K562 (cell line): ENCODE measurements around the gene AGK. TPM values are rescaled to one million over a fixed set of nuclear protein-coding genes. Genes with fewer than 3 reads are reported as not detected.

Source experiments
- ATAC-seq: fragments of 200-7000 bp; cut with Tn5 transposase; 3 replicates; pipeline ENCODE4 v1.9.1; 2020; ENCODE audit warnings: moderate library complexity
- BruUV-seq: library from RNA; stranded (reverse); fragments of 400-500 nt; replicated peaks from 2 replicates; lab custom pipeline; 2021; lab: Mats Ljungman, UMichigan
- CTCF ChIA-PET: fragments of 300-600 bp; formaldehyde crosslinking; extraction: SDS; loops from one replicate; lab custom pipeline; 2021; ENCODE audit warnings: low intra/inter-chr PET ratio; lab: Yijun Ruan, JAX
- POLR2A ChIA-PET: fragments of 300-600, 350-650 bp; sonication (Branson Sonifier 250); formaldehyde crosslinking; extraction: SDS; loops from one replicate; lab custom pipeline; 2021; ENCODE audit warnings: antibody characterized with exemption, inconsistent platforms; lab: Yijun Ruan, JAX
- DNase-seq, 4 experiments: peaks; one replicate each; pipeline versions ENCODE4 v3.0.0 to v3.0.0-alpha.2; 2011 to 2018; ENCODE audit warnings: low spot score in 3 of 4, mixed read lengths in 3 of 4; ENCODE audit errors: extremely low read depth in 1 of 4
- FAIRE-seq: peaks from 2 replicates; lab custom pipeline; 2011; peaks lifted over from hg19 to GRCh38; lab: Jason Lieb, UNC
- H2AFZ ChIP-seq: 2 replicates; pipeline ENCODE4 v1.6.0; 2011; ENCODE audit warnings: low read depth, low read length, control low read depth, inconsistent platforms
- H3K27ac ChIP-seq: fragments of 200-600 bp; 3 replicates; pipeline ENCODE4 v1.8.0; 2011; ENCODE audit warnings: low read depth, mild to moderate bottlenecking, control low read depth, inconsistent platforms, low read length, moderate library complexity, mixed read lengths; ENCODE audit errors: extremely low read depth
- H3K27me3 ChIP-seq, 2 experiments: fragments of 300-600 bp in 1 of 2; 2 replicates in 1 of 2; 3 replicates in 1 of 2; pipeline versions ENCODE4 v1.6.0 to v1.8.0; 2011; ENCODE audit warnings: inconsistent platforms in 2 of 2, low read length in 2 of 2, mild to moderate bottlenecking in 1 of 2, mixed read lengths in 1 of 2, moderate library complexity in 1 of 2; ENCODE audit not compliant: control insufficient read depth in 2 of 2, insufficient read depth in 2 of 2
- H3K36me3 ChIP-seq: fragments of 300-600 bp; 3 replicates; pipeline ENCODE4 v1.8.0; 2011; ENCODE audit warnings: mild to moderate bottlenecking, low read length, inconsistent platforms; ENCODE audit not compliant: control insufficient read depth, insufficient read depth
- H3K4me1 ChIP-seq, 2 experiments: fragments of 200-600 bp in 1 of 2; replicated peaks in 1 of 2; 2 replicates in 1 of 2; 3 replicates in 1 of 2; pipeline versions ENCODE4 v1.5.1 to v1.8.0; 2011; ENCODE audit warnings: inconsistent platforms in 2 of 2, low read length in 2 of 2, mild to moderate bottlenecking in 1 of 2, mixed read lengths in 1 of 2, moderate library complexity in 1 of 2; ENCODE audit not compliant: control insufficient read depth in 2 of 2, insufficient read depth in 2 of 2
- H3K4me2 ChIP-seq: 2 replicates; pipeline ENCODE4 v1.6.1; 2011; ENCODE audit warnings: low read length, control low read depth, inconsistent platforms, mixed read lengths; ENCODE audit not compliant: insufficient read depth
- H3K4me3 ChIP-seq: fragments of 200-600 bp; sonication (generic), shearing (Covaris generic); 2 replicates; pipeline ENCODE4 v1.5.1; 2016; ENCODE audit warnings: control low read depth, inconsistent platforms
- H3K79me2 ChIP-seq: fragments of 200-600 bp; 3 replicates; pipeline ENCODE4 v1.8.0; 2011; ENCODE audit warnings: low read length, inconsistent platforms; ENCODE audit not compliant: control insufficient read depth, insufficient read depth
- H3K9ac ChIP-seq, 2 experiments: 2 replicates each; pipeline versions ENCODE4 v1.6.0 to v1.6.1; 2011; ENCODE audit warnings: low read depth in 2 of 2, low read length in 2 of 2, control low read depth in 1 of 2, inconsistent platforms in 1 of 2, mild to moderate bottlenecking in 1 of 2, mixed read lengths in 1 of 2; ENCODE audit not compliant: insufficient read depth in 1 of 2
- H3K9me1 ChIP-seq: one replicate; pipeline ENCODE4 v1.6.0; 2011; ENCODE audit warnings: inconsistent platforms, mild to moderate bottlenecking, low read length, moderate library complexity; ENCODE audit not compliant: control insufficient read depth, insufficient read depth
- H3K9me3 ChIP-seq: replicated peaks from 2 replicates; pipeline ENCODE4 v1.5.1; 2011; ENCODE audit warnings: low read depth, low read length, inconsistent platforms; ENCODE audit not compliant: control insufficient read depth, insufficient read depth
- H4K20me1 ChIP-seq: replicated peaks from 2 replicates; pipeline ENCODE4 v1.6.1; 2011; ENCODE audit warnings: low read length, inconsistent platforms, mixed read lengths; ENCODE audit not compliant: control insufficient read depth, insufficient read depth
- RFX7 ChIP-seq: fragments of 250-450 bp; sonication (Bioruptor Pico); IDR thresholded peaks from 2 replicates; pipeline ENCODE4 v1.5.1; 2021; ENCODE audit warnings: mild to moderate bottlenecking
- SLC30A9 ChIP-seq: fragments of 250-450 bp; sonication (Bioruptor Pico); IDR thresholded peaks from 2 replicates; pipeline ENCODE4 v1.8.0; 2022; ENCODE audit warnings: mild to moderate bottlenecking, moderate library complexity
- TRIM24 ChIP-seq, 2 experiments: fragments of 450-650 bp; IDR thresholded peaks; 2 replicates each; pipeline ENCODE4 v1.6.1; 2016
- ZNF23 ChIP-seq: fragments of 250-450 bp; sonication (Bioruptor Pico); IDR thresholded peaks from 2 replicates; pipeline ENCODE4 v1.4.0; 2020; ENCODE audit warnings: mild to moderate bottlenecking
- ZNF274 ChIP-seq: IDR thresholded peaks from 2 replicates; pipeline ENCODE4 v1.6.1; 2011; ENCODE audit warnings: low read depth, mild to moderate bottlenecking, low read length, moderate library complexity, borderline replicate concordance
- ZNF316 ChIP-seq: fragments of 450-650 bp; IDR thresholded peaks from 2 replicates; pipeline ENCODE4 v1.6.1; 2016
- WGBS: fragments of 100-300 bp; shearing (Covaris generic); methylation state at CpG from one replicate; pipeline ENCODE4 v1.1.6; 2016; ENCODE audit warnings: low coverage, mixed read lengths; ENCODE audit not compliant: insufficient coverage; ENCODE audit errors: missing lambda C conversion rate; 5-methylcytosine and 5-hydroxymethylcytosine counted together
- in situ Hi-C: fragments of 300-500 bp; cut with MboI; formaldehyde crosslinking; loops from 4 replicates; pipeline ENCODE4 v1.15.0; 2018; ENCODE audit warnings: inconsistent platforms, mixed read lengths
- intact Hi-C: fragments of 100-400 bp; cut with micrococcal nuclease; formaldehyde crosslinking; loops from 2 replicates; pipeline ENCODE4 v1.14.2; 2022
- polyA plus RNA-seq, 8 experiments: library from polyadenylated mRNA; depleted of rRNA in 4 of 8; stranded (reverse) in 5 of 8; unstranded in 3 of 8; fragments of >200 nt; fragmentation: Nextera tagmentation in 2 of 8; fragmentation: Illumina TruSeq in 1 of 8; extraction: Ambion mirVana in 2 of 8; extraction: Trizol in 1 of 8; gene quantifications; 2 replicates each; pipeline versions ENCODE4 v1.2.1 to v1.2.3, GENCODE V29; 2011 to 2014; ENCODE audit warnings: inconsistent platforms in 1 of 8, missing spikeins in 1 of 8
- total RNA-seq, 7 experiments: library from RNA; depleted of rRNA in 6 of 7; stranded (reverse); fragments of >200 nt in 6 of 7; fragmentation: Illumina TruSeq in 2 of 7; extraction: Trizol in 2 of 7; gene quantifications; 2 replicates each; pipeline versions ENCODE4 v1.2.1 to v1.2.3, GENCODE V29; 2011 to 2021; ENCODE audit warnings: low replicate concordance in 1 of 7
- TF ChIP-seq, protein P1 (sequence below): fragments of 250-450 bp; sonication (Bioruptor Pico); IDR thresholded peaks from 2 replicates; pipeline ENCODE4 v1.4.0; 2020

The AGK gene
- total and polyA plus RNA-seq, 9 of the 15 experiments (the other 6 are each of a cell fraction or from before 2014, with no cell fraction given): 50.7 to 128 (median 71.8) TPM

DNA sequence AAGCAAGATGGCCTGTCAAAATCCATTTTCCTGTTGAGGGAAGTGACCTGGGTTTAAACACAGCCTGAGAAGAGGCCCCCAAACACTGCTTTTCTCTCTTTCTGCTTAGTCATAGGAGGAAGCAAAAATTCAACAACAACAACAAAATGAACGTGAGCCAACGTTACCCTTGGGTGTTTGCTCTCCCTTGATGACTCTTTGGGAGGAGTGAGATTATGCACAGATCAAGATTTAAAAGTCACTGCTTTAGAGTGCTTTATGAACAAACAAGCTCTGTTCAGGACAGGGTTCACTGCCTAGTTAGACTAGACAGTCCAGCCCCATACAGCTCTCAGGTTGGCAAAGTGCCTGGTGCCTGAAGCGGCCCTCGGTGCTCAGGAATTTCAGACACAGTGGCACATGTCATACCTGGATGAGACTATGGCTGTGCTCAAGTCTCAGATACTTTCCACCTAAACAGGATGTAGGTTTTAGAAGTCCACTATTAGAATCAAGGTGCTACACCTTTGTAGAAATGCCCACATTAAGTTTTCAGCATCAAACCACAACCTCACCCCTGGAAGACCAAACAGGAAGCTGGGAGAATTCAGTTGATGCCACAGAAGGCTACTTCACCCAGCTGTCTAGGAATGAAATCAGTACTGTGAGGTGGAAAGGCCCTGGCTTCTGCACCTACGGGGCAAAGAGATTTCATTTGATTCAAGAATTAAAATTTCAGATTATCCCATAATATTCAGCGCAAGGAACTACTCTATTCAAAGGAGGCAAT lies 112.1 kb downstream of the AGK start:
- intact Hi-C loops: no loop called here
- peak; percentile 48 for FAIRE-seq
- CTCF ChIA-PET: no interaction called here
- TF ChIP-seq ZNF23: no peak
- no peak for TF ChIP-seq TRIM24 (IDR thresholded peaks at IDR 0.05)
- peak; percentile 58; the same call in 1 of the 2 replicates for TF ChIP-seq ZNF316
- TF ChIP-seq, protein P1, sequence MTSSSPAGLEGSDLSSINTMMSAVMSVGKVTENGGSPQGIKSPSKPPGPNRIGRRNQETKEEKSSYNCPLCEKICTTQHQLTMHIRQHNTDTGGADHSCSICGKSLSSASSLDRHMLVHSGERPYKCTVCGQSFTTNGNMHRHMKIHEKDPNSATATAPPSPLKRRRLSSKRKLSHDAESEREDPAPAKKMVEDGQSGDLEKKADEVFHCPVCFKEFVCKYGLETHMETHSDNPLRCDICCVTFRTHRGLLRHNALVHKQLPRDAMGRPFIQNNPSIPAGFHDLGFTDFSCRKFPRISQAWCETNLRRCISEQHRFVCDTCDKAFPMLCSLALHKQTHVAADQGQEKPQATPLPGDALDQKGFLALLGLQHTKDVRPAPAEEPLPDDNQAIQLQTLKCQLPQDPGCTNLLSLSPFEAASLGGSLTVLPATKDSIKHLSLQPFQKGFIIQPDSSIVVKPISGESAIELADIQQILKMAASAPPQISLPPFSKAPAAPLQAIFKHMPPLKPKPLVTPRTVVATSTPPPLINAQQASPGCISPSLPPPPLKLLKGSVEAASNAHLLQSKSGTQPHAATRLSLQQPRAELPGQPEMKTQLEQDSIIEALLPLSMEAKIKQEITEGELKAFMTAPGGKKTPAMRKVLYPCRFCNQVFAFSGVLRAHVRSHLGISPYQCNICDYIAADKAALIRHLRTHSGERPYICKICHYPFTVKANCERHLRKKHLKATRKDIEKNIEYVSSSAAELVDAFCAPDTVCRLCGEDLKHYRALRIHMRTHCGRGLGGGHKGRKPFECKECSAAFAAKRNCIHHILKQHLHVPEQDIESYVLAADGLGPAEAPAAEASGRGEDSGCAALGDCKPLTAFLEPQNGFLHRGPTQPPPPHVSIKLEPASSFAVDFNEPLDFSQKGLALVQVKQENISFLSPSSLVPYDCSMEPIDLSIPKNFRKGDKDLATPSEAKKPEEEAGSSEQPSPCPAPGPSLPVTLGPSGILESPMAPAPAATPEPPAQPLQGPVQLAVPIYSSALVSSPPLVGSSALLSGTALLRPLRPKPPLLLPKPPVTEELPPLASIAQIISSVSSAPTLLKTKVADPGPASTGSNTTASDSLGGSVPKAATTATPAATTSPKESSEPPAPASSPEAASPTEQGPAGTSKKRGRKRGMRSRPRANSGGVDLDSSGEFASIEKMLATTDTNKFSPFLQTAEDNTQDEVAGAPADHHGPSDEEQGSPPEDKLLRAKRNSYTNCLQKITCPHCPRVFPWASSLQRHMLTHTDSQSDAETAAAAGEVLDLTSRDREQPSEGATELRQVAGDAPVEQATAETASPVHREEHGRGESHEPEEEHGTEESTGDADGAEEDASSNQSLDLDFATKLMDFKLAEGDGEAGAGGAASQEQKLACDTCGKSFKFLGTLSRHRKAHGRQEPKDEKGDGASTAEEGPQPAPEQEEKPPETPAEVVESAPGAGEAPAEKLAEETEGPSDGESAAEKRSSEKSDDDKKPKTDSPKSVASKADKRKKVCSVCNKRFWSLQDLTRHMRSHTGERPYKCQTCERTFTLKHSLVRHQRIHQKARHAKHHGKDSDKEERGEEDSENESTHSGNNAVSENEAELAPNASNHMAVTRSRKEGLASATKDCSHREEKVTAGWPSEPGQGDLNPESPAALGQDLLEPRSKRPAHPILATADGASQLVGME: no peak
- no peak for TF ChIP-seq SLC30A9 (CRISPR knock-in tag)
- no peak for TF ChIP-seq ZNF274
- TF ChIP-seq RFX7 (CRISPR knock-in tag): no peak

More for the DNA sequence above, 112.1 kb downstream of the AGK start:
- peaks cover 7 to 13% of the 10 kb centered on the region in 2 experiments; a peak in 4 of 5 replicates for H3K27me3 ChIP-seq
- H3K4me2 ChIP-seq: no peak overlapping the region
- no peaks in the 10 kb centered on the region for H4K20me1 ChIP-seq
- in situ Hi-C loops: no loop called here
- no peak overlapping the region for H3K4me3 ChIP-seq
- 0 out of 3 replicates have a peak overlapping the region, but pooled peaks have one; percentile 8 for H3K27ac ChIP-seq
- H2AFZ ChIP-seq: no peak overlapping the region
- BruUV-seq: no TSS peak
- H3K9me1 ChIP-seq: no peaks in the 10 kb centered on the region
- ATAC-seq (peak; percentile 23), DNase-seq (no peak)
- H3K4me1 ChIP-seq: peaks cover 4 to 15% of the 10 kb centered on the region in 2 experiments; a peak in 4 of 5 replicates
- WGBS: 30% methylated on average over 6 of the region's 6 CpGs
- H3K9ac ChIP-seq: no peak overlapping the region
- H3K9me3 ChIP-seq: no peaks in the 10 kb centered on the region
- POLR2A ChIA-PET: interaction anchor here (0.6 kb wide), 1 partner anchor 202 kb away, joined by 3 read pairs; no protein-coding TSS in a partner anchor
- no peaks in the 10 kb centered on the region for H3K79me2 ChIP-seq
- H3K36me3 ChIP-seq: peaks cover 5% of the 10 kb centered on the region; the same call in 2 of the 3 replicates
